Trophoblast cell (in vitro differentiated cells and primary cell): ENCODE measurements around the gene CKM.

Source experiments
- DNase-seq, 2 donors: peaks; one replicate each; pipeline ENCODE4 v3.0.0-alpha.2; 2016
- H2AFZ ChIP-seq: 2 replicates; pipeline ENCODE4 v1.6.1; 2013; ENCODE audit warnings: low read length, moderate library complexity, mild to moderate bottlenecking; ENCODE audit not compliant: insufficient read depth, poor library complexity
- H2AK5ac ChIP-seq: 2 replicates; pipeline ENCODE4 v1.6.1; 2013; ENCODE audit warnings: mild to moderate bottlenecking, low read length
- H2BK120ac ChIP-seq: 2 replicates; pipeline ENCODE4 v1.6.1; 2013; ENCODE audit warnings: low read length, mild to moderate bottlenecking, moderate library complexity; ENCODE audit not compliant: insufficient read depth, poor library complexity
- H2BK12ac ChIP-seq: 2 replicates; pipeline ENCODE4 v1.6.1; 2013; ENCODE audit warnings: mild to moderate bottlenecking, low read length, moderate library complexity
- H2BK5ac ChIP-seq: 2 replicates; pipeline ENCODE4 v1.6.1; 2013; ENCODE audit warnings: low read length, low read depth, moderate library complexity, mild to moderate bottlenecking; ENCODE audit not compliant: poor library complexity
- H3K14ac ChIP-seq: 2 replicates; pipeline ENCODE4 v1.6.1; 2013; ENCODE audit warnings: mild to moderate bottlenecking, low read length
- H3K18ac ChIP-seq: 2 replicates; pipeline ENCODE4 v1.6.1; 2013; ENCODE audit warnings: mild to moderate bottlenecking, low read length
- H3K23ac ChIP-seq: 2 replicates; pipeline ENCODE4 v1.6.1; 2013; ENCODE audit warnings: low read length
- H3K27ac ChIP-seq: 2 replicates; pipeline ENCODE4 v1.5.1; 2013; ENCODE audit warnings: low read depth, mild to moderate bottlenecking, inconsistent platforms, low read length, moderate library complexity
- H3K27me3 ChIP-seq: 2 replicates; pipeline ENCODE4 v1.6.1; 2013; ENCODE audit warnings: inconsistent platforms, mild to moderate bottlenecking, low read length, moderate library complexity; ENCODE audit not compliant: insufficient read depth
- H3K36me3 ChIP-seq, 2 experiments: 1 replicate in 1 of 2; 2 replicates in 1 of 2; pipeline ENCODE4 v1.6.1; 2013; ENCODE audit warnings: low read length in 2 of 2, mild to moderate bottlenecking in 2 of 2, moderate library complexity in 1 of 2; ENCODE audit not compliant: insufficient read depth in 2 of 2, control insufficient read depth in 1 of 2
- H3K4ac ChIP-seq: 2 replicates; pipeline ENCODE4 v1.6.1; 2013; ENCODE audit warnings: low read depth, mild to moderate bottlenecking, low read length, moderate library complexity
- H3K4me1 ChIP-seq, 2 experiments: 1 replicate in 1 of 2; 2 replicates in 1 of 2; pipeline ENCODE4 v1.6.1; 2013; ENCODE audit warnings: low read length in 2 of 2, mild to moderate bottlenecking in 2 of 2, moderate library complexity in 1 of 2; ENCODE audit not compliant: insufficient read depth in 2 of 2, control insufficient read depth in 1 of 2
- H3K4me2 ChIP-seq: 2 replicates; pipeline ENCODE4 v1.6.1; 2013; ENCODE audit warnings: inconsistent platforms, mild to moderate bottlenecking, low read length, moderate library complexity
- H3K4me3 ChIP-seq: 2 replicates; pipeline ENCODE4 v1.5.1; 2013; ENCODE audit warnings: mild to moderate bottlenecking, low read depth, low read length, inconsistent platforms
- H3K79me1 ChIP-seq: one replicate; pipeline ENCODE4 v1.6.1; 2013; ENCODE audit warnings: low read length
- H3K79me2 ChIP-seq: 2 replicates; pipeline ENCODE4 v1.6.1; 2013; ENCODE audit warnings: low read length, mild to moderate bottlenecking; ENCODE audit not compliant: control insufficient read depth, insufficient read depth, poor library complexity
- H3K9ac ChIP-seq: 2 replicates; pipeline ENCODE4 v1.6.1; 2013; ENCODE audit warnings: mild to moderate bottlenecking, low read length
- H3K9me3 ChIP-seq: 2 replicates; pipeline ENCODE4 v1.6.1; 2013; ENCODE audit warnings: low read depth, mild to moderate bottlenecking, control low read depth, inconsistent platforms, low read length; ENCODE audit not compliant: insufficient read depth
- H4K12ac ChIP-seq: 2 replicates; pipeline ENCODE4 v1.6.1; 2013; ENCODE audit warnings: low read depth, mild to moderate bottlenecking, low read length, moderate library complexity
- H4K8ac ChIP-seq: 2 replicates; pipeline ENCODE4 v1.6.1; 2013; ENCODE audit warnings: low read depth, mild to moderate bottlenecking, low read length, moderate library complexity
- H4K91ac ChIP-seq: one replicate; pipeline ENCODE4 v1.6.1; 2013; ENCODE audit warnings: low read depth, mild to moderate bottlenecking, low read length, moderate library complexity
- WGBS: extraction: QIAGEN DNeasy Blood & Tissue Kit; methylation state at CpG from one replicate; pipeline ENCODE4 v1.1.7; 2013; ENCODE audit warnings: missing lambda C conversion rate; ENCODE audit not compliant: insufficient read length, insufficient coverage; ENCODE audit errors: extremely low coverage; 5-methylcytosine and 5-hydroxymethylcytosine counted together

The CKM gene

GRCh38 chr19:45355402-45355801, 32.7 kb upstream of the CKM start:
- WGBS = no CpG with 5 or more reads among the region's 9 CpGs

GRCh38 chr19:45354241-45354842, 31.7 kb upstream of the CKM start:
- H2BK5ac ChIP-seq = no peak overlapping the region

More at GRCh38 chr19:45355402-45355801, 32.7 kb upstream of the CKM start:
- H4K8ac ChIP-seq = no peak overlapping the region
- H3K4me3 ChIP-seq = no peak overlapping the region
- no peaks in the 10 kb centered on the region for H3K4me1 ChIP-seq
- DNase-seq = no peak
- H3K4me2 ChIP-seq = no peak overlapping the region
- H2AK5ac ChIP-seq = no peak overlapping the region
- no peak overlapping the region for H3K18ac ChIP-seq
- no peak overlapping the region for H3K23ac ChIP-seq
- H3K79me1 ChIP-seq = no peaks in the 10 kb centered on the region
- no peak overlapping the region for H2BK5ac ChIP-seq
- peaks cover 2% of the 10 kb centered on the region for H3K9me3 ChIP-seq
- H3K9ac ChIP-seq = no peak overlapping the region
- no peak overlapping the region for H3K14ac ChIP-seq
- H4K12ac ChIP-seq = no peak overlapping the region
- no peak overlapping the region for H2AFZ ChIP-seq
- no peak overlapping the region for H4K91ac ChIP-seq
- H2BK12ac ChIP-seq = no peak overlapping the region
- no peak overlapping the region for H3K27ac ChIP-seq
- no peak overlapping the region for H3K4ac ChIP-seq
- no peaks in the 10 kb centered on the region for H3K27me3 ChIP-seq
- no peaks in the 10 kb centered on the region for H3K79me2 ChIP-seq
- H2BK120ac ChIP-seq = no peak overlapping the region
- peaks cover 77 to 81% of the 10 kb centered on the region in 2 experiments for H3K36me3 ChIP-seq

GRCh38 chr19:45352914-45353796, 30.5 kb upstream of the CKM start:
- WGBS = no CpG with 5 or more reads among the region's 20 CpGs
- no peaks in the 10 kb centered on the region for H3K27me3 ChIP-seq

More at GRCh38 chr19:45354241-45354842, 31.7 kb upstream of the CKM start:
- no peak overlapping the region for H3K23ac ChIP-seq
- H3K27me3 ChIP-seq = no peaks in the 10 kb centered on the region
- no peak overlapping the region for H3K4me2 ChIP-seq
- H3K79me2 ChIP-seq = no peaks in the 10 kb centered on the region
- H3K14ac ChIP-seq = no peak overlapping the region
- H4K91ac ChIP-seq = no peak overlapping the region
- H3K27ac ChIP-seq = no peak overlapping the region
- DNase-seq = no peak
- H3K9ac ChIP-seq = no peak overlapping the region
- H3K4ac ChIP-seq = no peak overlapping the region
- no peak overlapping the region for H3K18ac ChIP-seq
- WGBS = no CpG with 5 or more reads among the region's 11 CpGs
- no peak overlapping the region for H2BK12ac ChIP-seq
- no peak overlapping the region for H2BK120ac ChIP-seq
- H4K12ac ChIP-seq = no peak overlapping the region
- peaks cover 2% of the 10 kb centered on the region for H3K9me3 ChIP-seq
- no peak overlapping the region for H3K4me3 ChIP-seq
- H2AFZ ChIP-seq = no peak overlapping the region
- no peak overlapping the region for H2AK5ac ChIP-seq
- H4K8ac ChIP-seq = no peak overlapping the region
- no peaks in the 10 kb centered on the region for H3K79me1 ChIP-seq
- no peaks in the 10 kb centered on the region for H3K4me1 ChIP-seq
- H3K36me3 ChIP-seq = peaks cover 78 to 88% of the 10 kb centered on the region in 2 experiments

DNA sequence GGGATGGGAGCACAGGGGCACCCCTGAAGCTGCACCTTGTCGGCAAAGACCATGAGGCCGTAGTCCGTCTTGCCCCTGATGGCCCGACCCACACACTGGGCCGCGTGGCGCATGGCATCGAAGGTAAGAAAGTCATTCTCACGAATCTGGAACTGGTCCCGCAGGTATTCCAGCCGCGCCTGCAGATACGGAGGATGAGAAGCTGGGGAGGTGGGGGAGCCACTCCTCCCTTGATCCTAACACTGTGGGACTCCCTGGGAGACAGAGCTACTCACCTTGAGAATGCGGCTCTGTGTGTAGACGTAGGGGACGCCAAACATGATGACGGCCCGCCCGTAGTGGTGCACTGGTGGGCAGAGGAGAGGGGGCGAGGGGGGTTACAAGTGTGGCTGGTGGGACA, 29.8 kb upstream of the CKM start:
- no peak overlapping the region for H3K14ac ChIP-seq
- no peak for DNase-seq
- no peak overlapping the region for H4K8ac ChIP-seq
- H2AFZ ChIP-seq = no peak overlapping the region
- H3K4ac ChIP-seq = no peak overlapping the region
- H3K36me3 ChIP-seq = peaks cover 72 to 81% of the 10 kb centered on the region in 2 experiments
- H3K4me1 ChIP-seq = no peaks in the 10 kb centered on the region
- no peaks in the 10 kb centered on the region for H3K79me1 ChIP-seq
- no peak overlapping the region for H3K4me2 ChIP-seq
- H3K79me2 ChIP-seq = no peaks in the 10 kb centered on the region
- H2BK5ac ChIP-seq = no peak overlapping the region
- no peaks in the 10 kb centered on the region for H3K27me3 ChIP-seq
- no peak overlapping the region for H3K18ac ChIP-seq
- no peak overlapping the region for H2BK120ac ChIP-seq
- H3K9me3 ChIP-seq = peaks cover 4% of the 10 kb centered on the region
- H2BK12ac ChIP-seq = no peak overlapping the region
- H3K27ac ChIP-seq = no peak overlapping the region
- peak overlapping the region; percentile 7 for H3K4me3 ChIP-seq
- H3K9ac ChIP-seq = no peak overlapping the region
- H4K12ac ChIP-seq = no peak overlapping the region
- WGBS = no CpG with 5 or more reads among the region's 20 CpGs
- no peak overlapping the region for H4K91ac ChIP-seq
- no peak overlapping the region for H3K23ac ChIP-seq
- no peak overlapping the region for H2AK5ac ChIP-seq

More at GRCh38 chr19:45352914-45353796, 30.5 kb upstream of the CKM start:
- H3K4me2 ChIP-seq = no peak overlapping the region
- H3K4ac ChIP-seq = no peak overlapping the region
- H2BK12ac ChIP-seq = no peak overlapping the region
- no peak for DNase-seq
- no peak overlapping the region for H3K23ac ChIP-seq
- no peaks in the 10 kb centered on the region for H3K4me1 ChIP-seq
- H3K79me1 ChIP-seq = no peaks in the 10 kb centered on the region
- H4K91ac ChIP-seq = no peak overlapping the region
- H3K27ac ChIP-seq = no peak overlapping the region
- no peak overlapping the region for H3K4me3 ChIP-seq
- peaks cover 75 to 83% of the 10 kb centered on the region in 2 experiments for H3K36me3 ChIP-seq
- H4K8ac ChIP-seq = no peak overlapping the region
- no peak overlapping the region for H2BK5ac ChIP-seq
- H2AFZ ChIP-seq = no peak overlapping the region
- H2AK5ac ChIP-seq = no peak overlapping the region
- H3K79me2 ChIP-seq = no peaks in the 10 kb centered on the region
- H3K14ac ChIP-seq = no peak overlapping the region
- H4K12ac ChIP-seq = no peak overlapping the region
- no peak overlapping the region for H3K18ac ChIP-seq
- H3K9ac ChIP-seq = no peak overlapping the region
- H2BK120ac ChIP-seq = no peak overlapping the region
- H3K9me3 ChIP-seq = peaks cover 2% of the 10 kb centered on the region
